H7 (cell line): ENCODE measurements around the gene SMG7. TPM values are rescaled to one million over a fixed set of nuclear protein-coding genes. Genes with fewer than 3 reads are reported as not detected.

Experiments used
- DNase-seq: peaks from one replicate; pipeline ENCODE4 v3.0.0; 2012
- H3K27me3 ChIP-seq: 2 replicates; pipeline ENCODE4 v1.6.0; 2011; ENCODE audit warnings: mild to moderate bottlenecking, low read length; ENCODE audit not compliant: control insufficient read depth, insufficient read depth
- H3K36me3 ChIP-seq: replicated peaks from 2 replicates; pipeline ENCODE4 v1.5.1; 2011; ENCODE audit warnings: low read length; ENCODE audit not compliant: control insufficient read depth, insufficient read depth
- H3K4me3 ChIP-seq: 2 replicates; pipeline ENCODE4 v1.5.1; 2011; ENCODE audit warnings: low read depth, mild to moderate bottlenecking, control low read depth, low read length, moderate library complexity; ENCODE audit not compliant: insufficient read depth
- total RNA-seq: library from RNA; depleted of rRNA; stranded (reverse); fragments of >200 nt; shearing (Covaris generic); gene quantifications from 2 replicates; pipeline ENCODE4 v1.2.3, GENCODE V29; 2014

The SMG7 gene
- total RNA-seq, 1 experiment from 2014 or later = 37.6 TPM

DNA sequence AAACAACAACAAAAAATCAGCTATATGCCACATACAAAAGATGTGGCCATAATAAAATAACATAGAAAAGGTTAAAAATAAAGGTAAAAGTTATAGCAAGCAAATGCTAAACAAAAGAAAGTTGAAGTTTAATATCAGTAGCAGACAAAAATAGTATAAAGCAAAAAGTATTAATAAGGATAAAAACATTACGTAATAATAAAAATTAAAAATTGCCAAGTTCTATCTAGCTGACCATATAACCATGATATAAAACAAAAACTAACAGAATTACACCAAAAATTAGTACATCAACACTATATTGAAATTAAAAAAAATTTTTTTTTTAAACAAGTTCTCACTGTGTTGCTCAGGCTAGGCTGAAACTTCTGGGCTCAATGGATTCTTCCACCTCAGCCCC is 15.5 kb upstream of the SMG7 start:
- Histone ChIP-seq H3K27me3 (no peaks in the 10 kb centered on the region), H3K36me3 (no peaks in the 10 kb centered on the region), H3K4me3 (no peak overlapping the region)
- no peak for DNase-seq

- no peak overlapping the region for H3K4me3 ChIP-seq
- no peak for DNase-seq
- H3K36me3 ChIP-seq = no peaks in the 10 kb centered on the region
- H3K27me3 ChIP-seq = no peaks in the 10 kb centered on the region
These were observed 14.8 kb upstream of the SMG7 start for GRCh38 chr1:183457449-183457848.

DNA sequence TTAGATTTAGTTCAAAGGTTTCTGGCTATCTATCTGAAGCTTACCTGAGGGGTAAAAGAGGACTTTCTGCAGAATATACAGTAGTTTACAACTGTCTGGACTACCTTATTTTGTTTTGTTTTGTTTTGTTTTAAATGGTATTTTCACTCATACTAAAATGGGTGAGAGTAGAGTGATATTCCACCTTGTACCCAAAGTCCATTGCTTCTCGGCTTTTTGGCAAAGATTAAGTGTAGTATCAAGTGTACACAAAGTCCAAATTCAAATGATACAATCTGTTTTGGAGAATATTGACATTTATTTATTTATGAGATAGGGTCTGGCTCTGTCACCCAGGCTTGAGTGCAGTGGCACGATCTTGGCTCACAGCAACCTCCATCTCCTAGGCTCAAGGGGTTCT is 11.7 kb upstream of the SMG7 start:
- H3K36me3 ChIP-seq = no peaks in the 10 kb centered on the region
- DNase-seq = no peak
- H3K27me3 ChIP-seq = no peaks in the 10 kb centered on the region
- no peak overlapping the region for H3K4me3 ChIP-seq

GRCh38 chr1:183461350-183461749 is 10.9 kb upstream of the SMG7 start:
- no peak overlapping the region for H3K4me3 ChIP-seq
- DNase-seq = no peak
- H3K36me3 ChIP-seq = no peaks in the 10 kb centered on the region
- no peaks in the 10 kb centered on the region for H3K27me3 ChIP-seq

GRCh38 chr1:183463566-183463965 is 8.7 kb upstream of the SMG7 start:
- Histone ChIP-seq H3K36me3 (no peaks in the 10 kb centered on the region), H3K27me3 (no peaks in the 10 kb centered on the region), H3K4me3 (no peak overlapping the region)
- DNase-seq = no peak

DNA sequence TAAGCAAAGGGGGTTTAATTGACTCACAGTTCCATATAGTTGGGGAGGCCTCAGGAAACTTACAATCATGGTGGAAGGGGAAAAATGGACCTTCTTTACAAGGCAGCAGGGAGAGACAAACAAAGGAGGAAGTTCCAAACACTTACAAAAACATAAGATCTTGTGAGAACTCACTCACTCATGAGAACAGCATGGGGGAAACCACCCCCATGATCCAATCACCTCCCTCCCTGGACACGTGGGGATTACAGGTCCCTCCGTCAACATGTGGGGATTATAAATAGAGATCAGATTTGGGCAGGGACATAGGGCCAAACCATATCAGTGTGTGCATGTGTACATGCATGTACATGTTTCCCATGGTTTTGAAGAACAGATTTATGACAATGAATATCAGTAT is 5.5 kb upstream of the SMG7 start:
- no peak for DNase-seq
- H3K36me3 ChIP-seq = no peaks in the 10 kb centered on the region
- H3K4me3 ChIP-seq = no peak overlapping the region
- H3K27me3 ChIP-seq = no peaks in the 10 kb centered on the region

DNA sequence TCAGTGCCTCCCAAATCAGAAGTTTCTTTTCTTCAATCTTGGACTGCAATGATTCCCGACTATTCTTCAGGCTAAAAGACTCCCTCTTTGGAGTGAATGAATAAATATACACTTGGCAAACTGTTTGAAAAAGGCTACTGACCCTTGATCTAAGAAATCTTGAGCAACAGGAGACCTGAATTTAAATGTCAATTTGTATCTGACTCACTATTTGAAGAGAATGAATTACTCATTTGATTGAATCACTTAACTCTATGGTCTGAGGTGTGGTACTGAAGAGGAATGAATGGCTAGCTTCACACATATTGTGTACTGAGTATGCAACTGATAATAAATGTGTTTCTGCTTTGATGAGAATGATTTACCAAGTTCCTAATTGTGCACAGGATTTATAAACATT is 4.6 kb upstream of the SMG7 start:
- no peaks in the 10 kb centered on the region for H3K36me3 ChIP-seq
- no peak for DNase-seq
- H3K27me3 ChIP-seq = no peaks in the 10 kb centered on the region
- no peak overlapping the region for H3K4me3 ChIP-seq

DNA sequence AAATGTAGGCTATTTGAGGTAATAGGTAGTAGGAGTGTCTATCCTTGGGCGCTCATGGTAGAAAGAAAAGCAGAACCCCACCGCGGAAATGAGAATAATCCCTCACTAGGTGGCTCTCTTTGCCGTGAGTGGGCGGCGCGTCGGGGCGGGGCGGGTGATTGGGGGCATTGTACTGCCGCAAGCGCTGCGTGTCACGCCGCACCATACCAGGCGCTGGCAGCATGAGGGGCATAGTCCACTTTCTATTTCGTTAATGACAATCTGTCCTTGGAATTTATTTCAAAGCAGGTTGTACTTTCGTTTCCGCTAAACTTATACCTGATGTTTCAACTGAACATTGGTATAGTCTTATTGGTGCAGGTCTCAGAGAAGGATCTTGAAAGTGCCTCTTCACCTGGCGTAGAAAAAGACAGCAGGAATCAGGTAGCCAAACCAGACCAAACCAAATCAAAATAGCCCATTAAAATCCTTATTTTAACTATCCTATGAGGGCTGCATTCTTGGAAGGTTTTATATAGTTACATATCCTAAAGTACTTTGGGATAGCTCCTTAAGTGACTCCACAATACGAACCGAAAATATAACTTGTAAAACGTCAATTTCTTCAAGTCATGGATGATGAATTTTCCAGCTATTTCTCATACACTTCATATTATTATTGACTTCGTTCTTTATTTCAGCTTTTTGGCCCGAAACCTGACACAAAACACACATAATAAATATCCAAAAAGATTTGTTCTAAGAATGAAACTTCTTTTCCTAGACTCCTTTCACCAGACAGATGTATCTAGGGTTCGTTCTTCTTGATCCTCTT is 1.9 kb upstream of the SMG7 start:
- no peaks in the 10 kb centered on the region for H3K36me3 ChIP-seq
- H3K27me3 ChIP-seq = no peaks in the 10 kb centered on the region
- peak; percentile 64 for DNase-seq
- H3K4me3 ChIP-seq = peak overlapping the region; percentile 97

GRCh38 chr1:183470961-183471742 is 1.1 kb upstream of the SMG7 start:
- no peaks in the 10 kb centered on the region for H3K36me3 ChIP-seq
- peak; percentile 77 for DNase-seq
- H3K4me3 ChIP-seq = peak overlapping the region; percentile 97
- no peaks in the 10 kb centered on the region for H3K27me3 ChIP-seq

DNA sequence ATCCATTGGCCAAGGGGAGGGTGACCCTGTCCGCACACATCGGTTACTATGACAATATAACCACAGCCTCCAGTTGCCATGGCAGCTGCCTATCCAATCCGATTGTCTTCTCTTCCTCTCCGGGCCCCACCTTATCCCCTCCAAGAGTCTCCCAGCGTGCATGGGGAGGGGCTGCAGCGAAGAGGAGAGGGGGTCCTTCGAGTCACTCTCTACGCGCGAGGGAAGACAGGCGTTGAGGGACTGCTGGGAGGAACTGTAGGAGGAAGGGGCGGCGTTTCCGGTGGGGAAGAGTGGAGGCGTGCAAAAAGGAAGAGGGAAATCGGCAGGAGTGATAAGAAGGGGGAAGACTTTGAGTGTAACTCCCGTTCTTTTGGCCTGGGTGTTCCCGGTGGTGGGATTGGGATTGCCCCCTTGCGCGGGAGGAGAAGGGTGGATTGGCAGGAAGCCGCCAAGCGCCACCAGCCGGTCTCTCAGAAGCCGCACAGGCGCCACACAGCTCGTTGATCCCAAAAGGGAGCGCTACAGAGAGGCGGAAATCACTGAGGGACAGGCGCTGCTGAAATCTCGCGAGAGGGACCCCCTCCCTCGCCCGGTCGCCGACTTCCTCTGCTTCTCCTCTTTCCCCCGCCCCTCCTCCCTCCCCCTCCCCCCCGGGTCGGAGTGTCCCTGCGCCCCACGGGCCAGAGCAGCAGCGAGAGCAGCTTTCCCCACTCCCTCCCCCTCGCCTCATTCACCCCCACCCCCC is 384 bp upstream of the SMG7 start:
- peak; percentile 93 for DNase-seq
- H3K27me3 ChIP-seq = no peaks in the 10 kb centered on the region
- H3K36me3 ChIP-seq = no peaks in the 10 kb centered on the region
- peak overlapping the region; percentile 97 for H3K4me3 ChIP-seq

DNA sequence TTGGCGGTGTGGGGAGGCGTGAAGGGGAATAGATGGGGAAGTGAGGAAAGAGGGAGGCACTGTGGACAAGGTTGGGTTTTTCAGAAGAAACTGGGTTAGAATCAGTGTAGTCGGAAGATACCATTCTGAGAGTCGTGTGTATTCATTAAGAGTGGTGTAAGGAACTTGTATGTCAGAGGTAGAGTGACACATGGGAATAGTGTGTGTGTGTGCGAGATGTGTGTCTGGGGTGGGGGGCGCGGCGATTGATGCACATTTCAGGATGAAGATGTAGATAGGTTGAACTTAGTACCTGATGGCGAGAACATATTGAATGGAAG is 878 bp downstream of the SMG7 start:
- no peak for DNase-seq
- Histone ChIP-seq H3K4me3 (peak overlapping the region; percentile 97), H3K36me3 (no peaks in the 10 kb centered on the region), H3K27me3 (no peaks in the 10 kb centered on the region)

DNA sequence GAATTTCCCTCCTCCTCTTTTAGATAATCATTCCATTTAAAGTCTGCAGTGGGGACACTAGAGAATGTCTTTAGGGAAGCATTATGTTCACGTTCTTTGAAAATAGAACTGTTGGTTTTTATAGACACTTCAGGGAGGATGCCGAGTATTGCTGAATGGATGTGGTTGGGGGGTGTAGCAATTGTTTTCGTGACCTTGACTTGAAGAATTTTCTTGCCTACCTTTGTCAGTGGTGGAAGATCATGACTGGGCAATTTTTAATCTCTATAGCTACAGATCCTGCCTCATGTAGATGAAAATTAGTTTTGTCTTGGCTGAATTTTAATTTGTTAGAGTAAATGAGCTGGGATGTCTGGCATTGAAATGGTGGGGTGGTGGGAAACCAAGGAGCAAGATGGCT is 3.8 kb downstream of the SMG7 start:
- Histone ChIP-seq H3K4me3 (no peak overlapping the region), H3K27me3 (no peaks in the 10 kb centered on the region), H3K36me3 (no peaks in the 10 kb centered on the region)
- DNase-seq = no peak

- Histone ChIP-seq H3K36me3 (no peaks in the 10 kb centered on the region), H3K4me3 (no peak overlapping the region), H3K27me3 (no peaks in the 10 kb centered on the region)
- no peak for DNase-seq
These were observed 5.9 kb downstream of the SMG7 start for GRCh38 chr1:183477986-183478781.

GRCh38 chr1:183480971-183481441 is 8.7 kb downstream of the SMG7 start:
- Histone ChIP-seq H3K27me3 (no peaks in the 10 kb centered on the region), H3K36me3 (no peaks in the 10 kb centered on the region), H3K4me3 (no peak overlapping the region)
- DNase-seq = no peak
